Keratinocyte (primary cell): ENCODE data around the gene PEX5L. TPM values are rescaled to one million over a fixed set of nuclear protein-coding genes. Genes with fewer than 3 reads are reported as not detected.

Source experiments
- DNase-seq: peaks from one replicate; pipeline ENCODE4 v3.0.0-alpha.2; 2011; ENCODE audit warnings: low read depth, missing footprints, low spot score
- FAIRE-seq: peaks from 2 replicates; lab custom pipeline; 2011; peaks lifted over from hg19 to GRCh38; lab: Jason Lieb, UNC
- H2AFZ ChIP-seq: 2 replicates; pipeline ENCODE4 v1.6.0; 2012; ENCODE audit warnings: low read length, control low read depth, inconsistent platforms; ENCODE audit not compliant: control insufficient read depth
- H3K27ac ChIP-seq: 2 replicates; pipeline ENCODE4 v1.5.1; 2011; ENCODE audit warnings: low read length; ENCODE audit not compliant: control insufficient read depth, insufficient read depth
- H3K27me3 ChIP-seq: 3 replicates; pipeline ENCODE4 v1.6.0; 2011; ENCODE audit warnings: low read length; ENCODE audit not compliant: control insufficient read depth, insufficient read depth; ENCODE audit errors: extremely low read depth
- H3K36me3 ChIP-seq, 2 experiments: 2 replicates in 1 of 2; 3 replicates in 1 of 2; pipeline ENCODE4 v1.5.1; 2011; ENCODE audit warnings: low read length in 2 of 2, mild to moderate bottlenecking in 1 of 2; ENCODE audit not compliant: control insufficient read depth in 2 of 2, insufficient read depth in 2 of 2; ENCODE audit errors: extremely low read depth in 1 of 2
- H3K4me1 ChIP-seq: 3 replicates; pipeline ENCODE4 v1.5.1; 2011; ENCODE audit warnings: low read length; ENCODE audit not compliant: control insufficient read depth, insufficient read depth; ENCODE audit errors: extremely low read depth
- H3K4me2 ChIP-seq: 3 replicates; pipeline ENCODE4 v1.6.0; 2011; ENCODE audit warnings: low read depth, low read length; ENCODE audit not compliant: control insufficient read depth, insufficient read depth; ENCODE audit errors: extremely low read depth
- H3K4me3 ChIP-seq, 3 experiments: fragments of 200-600 bp in 1 of 3; sonication (generic) in 1 of 3; 2 replicates in 2 of 3; 3 replicates in 1 of 3; pipeline ENCODE4 v1.5.1; 2011 to 2016; ENCODE audit warnings: low read length in 3 of 3, mild to moderate bottlenecking in 3 of 3, control low read depth in 2 of 3, inconsistent platforms in 1 of 3, low read depth in 1 of 3, mixed read lengths in 1 of 3, mixed run types in 1 of 3, moderate library complexity in 1 of 3; ENCODE audit not compliant: control insufficient read depth in 2 of 3, insufficient read depth in 2 of 3; ENCODE audit errors: extremely low read depth in 1 of 3
- H3K79me2 ChIP-seq: 2 replicates; pipeline ENCODE4 v1.6.0; 2012; ENCODE audit warnings: low read length; ENCODE audit not compliant: control insufficient read depth, insufficient read depth
- H3K9ac ChIP-seq: 3 replicates; pipeline ENCODE4 v1.6.0; 2011; ENCODE audit warnings: low read length; ENCODE audit not compliant: control insufficient read depth, insufficient read depth; ENCODE audit errors: extremely low read depth
- H3K9me1 ChIP-seq: 3 replicates; pipeline ENCODE4 v1.6.0; 2011; ENCODE audit warnings: low read length; ENCODE audit not compliant: control insufficient read depth, insufficient read depth; ENCODE audit errors: extremely low read depth
- H3K9me3 ChIP-seq: 2 replicates; pipeline ENCODE4 v1.5.1; 2012; ENCODE audit warnings: low read depth, low read length; ENCODE audit not compliant: control insufficient read depth
- H4K20me1 ChIP-seq: 3 replicates; pipeline ENCODE4 v1.6.0; 2011; ENCODE audit warnings: low read length; ENCODE audit not compliant: control insufficient read depth, insufficient read depth; ENCODE audit errors: extremely low read depth
- EZH2 ChIP-seq: IDR thresholded peaks from one replicate; pipeline ENCODE4 v1.6.1; 2012; ENCODE audit warnings: inconsistent platforms, mild to moderate bottlenecking, low read length, moderate library complexity
- dilution Hi-C: fragments of 300-500 bp; cut with MboI; formaldehyde crosslinking; loops from one replicate; pipeline ENCODE4 v1.7.0; 2020; ENCODE audit warnings: low sequenced_read_pairs; ENCODE audit not compliant: extremely low pct_ligation_motif_present
- polyA plus RNA-seq, 5 experiments: library from polyadenylated mRNA; depleted of rRNA in 3 of 5; stranded (reverse) in 3 of 5; stranded (forward) in 1 of 5; unstranded in 1 of 5; fragments of >200 nt; gene quantifications; 1 replicate in 1 of 5; 2 replicates in 3 of 5; 3 replicates in 1 of 5; pipeline versions ENCODE4 v1.2.1 to v1.2.3, GENCODE V29; 2011 to 2012; ENCODE audit warnings: missing spikeins in 2 of 5, low read depth in 1 of 5, low replicate concordance in 1 of 5
- TF ChIP-seq, protein P1 (sequence below), 3 experiments: IDR thresholded peaks in 1 of 3; conservative IDR thresholded peaks in 1 of 3; optimal IDR thresholded peaks in 1 of 3; 2 replicates in 2 of 3; 3 replicates in 1 of 3; pipeline versions ENCODE3 to v1.5.1; 2011; ENCODE audit warnings: low read length in 3 of 3, mild to moderate bottlenecking in 3 of 3, moderate library complexity in 2 of 3, control low read depth in 1 of 3, inconsistent platforms in 1 of 3; ENCODE audit not compliant: insufficient read depth in 2 of 3; ENCODE audit errors: extremely low read depth in 1 of 3

The PEX5L gene
- polyA plus RNA-seq, 1 donor (not counting 4 experiments of a cell fraction or from before 2014, with no cell fraction given), result 0.92 TPM

DNA sequence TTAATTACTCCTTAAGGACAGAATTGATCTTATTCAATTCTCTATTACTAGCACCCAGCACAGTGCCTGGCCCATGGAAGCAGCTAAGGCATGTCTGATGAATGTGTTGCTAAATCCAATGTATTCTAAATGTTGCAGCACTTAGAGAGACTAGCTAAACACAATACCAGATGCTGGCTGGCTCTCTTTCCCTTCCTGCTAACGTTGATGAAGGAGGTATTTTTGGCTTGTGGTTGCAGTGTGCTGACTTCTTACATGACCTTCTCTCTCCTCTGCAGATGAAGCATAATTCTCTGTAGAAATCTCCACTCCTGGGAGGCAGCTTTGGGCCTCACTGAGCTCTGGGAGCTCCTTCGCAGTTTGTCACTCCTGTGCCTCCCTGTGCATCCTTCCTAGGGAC lies 183.6 kb downstream of the PEX5L start:
- no peaks in the 10 kb centered on the region for H3K4me1 ChIP-seq
- no peak for DNase-seq
- H3K27ac ChIP-seq, result no peak overlapping the region
- no peaks in the 10 kb centered on the region for H3K9me1 ChIP-seq
- dilution Hi-C loops, result no loop called here
- no peak overlapping the region for H3K4me3 ChIP-seq
- no peak overlapping the region for H3K9ac ChIP-seq
- no peaks in the 10 kb centered on the region for H3K9me3 ChIP-seq
- FAIRE-seq, result no peak
- no peak overlapping the region for H2AFZ ChIP-seq
- H4K20me1 ChIP-seq, result no peaks in the 10 kb centered on the region
- H3K36me3 ChIP-seq, result no peaks in the 10 kb centered on the region
- TF ChIP-seq, protein P1, sequence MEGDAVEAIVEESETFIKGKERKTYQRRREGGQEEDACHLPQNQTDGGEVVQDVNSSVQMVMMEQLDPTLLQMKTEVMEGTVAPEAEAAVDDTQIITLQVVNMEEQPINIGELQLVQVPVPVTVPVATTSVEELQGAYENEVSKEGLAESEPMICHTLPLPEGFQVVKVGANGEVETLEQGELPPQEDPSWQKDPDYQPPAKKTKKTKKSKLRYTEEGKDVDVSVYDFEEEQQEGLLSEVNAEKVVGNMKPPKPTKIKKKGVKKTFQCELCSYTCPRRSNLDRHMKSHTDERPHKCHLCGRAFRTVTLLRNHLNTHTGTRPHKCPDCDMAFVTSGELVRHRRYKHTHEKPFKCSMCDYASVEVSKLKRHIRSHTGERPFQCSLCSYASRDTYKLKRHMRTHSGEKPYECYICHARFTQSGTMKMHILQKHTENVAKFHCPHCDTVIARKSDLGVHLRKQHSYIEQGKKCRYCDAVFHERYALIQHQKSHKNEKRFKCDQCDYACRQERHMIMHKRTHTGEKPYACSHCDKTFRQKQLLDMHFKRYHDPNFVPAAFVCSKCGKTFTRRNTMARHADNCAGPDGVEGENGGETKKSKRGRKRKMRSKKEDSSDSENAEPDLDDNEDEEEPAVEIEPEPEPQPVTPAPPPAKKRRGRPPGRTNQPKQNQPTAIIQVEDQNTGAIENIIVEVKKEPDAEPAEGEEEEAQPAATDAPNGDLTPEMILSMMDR (optimal IDR thresholded peaks at IDR 0.05 in 1 of 3, IDR thresholded peaks at IDR 0.05 in 1 of 3, conservative IDR thresholded peaks at IDR 0.05 in 1 of 3; ENCODE audit: extremely low read depth in 1 of 3, insufficient read depth in 2 of 3, low read length in 3 of 3), result no peak
- TF ChIP-seq EZH2, result no peak
- H3K27me3 ChIP-seq, result no peaks in the 10 kb centered on the region
- H3K79me2 ChIP-seq, result no peaks in the 10 kb centered on the region
- H3K4me2 ChIP-seq, result no peak overlapping the region

DNA sequence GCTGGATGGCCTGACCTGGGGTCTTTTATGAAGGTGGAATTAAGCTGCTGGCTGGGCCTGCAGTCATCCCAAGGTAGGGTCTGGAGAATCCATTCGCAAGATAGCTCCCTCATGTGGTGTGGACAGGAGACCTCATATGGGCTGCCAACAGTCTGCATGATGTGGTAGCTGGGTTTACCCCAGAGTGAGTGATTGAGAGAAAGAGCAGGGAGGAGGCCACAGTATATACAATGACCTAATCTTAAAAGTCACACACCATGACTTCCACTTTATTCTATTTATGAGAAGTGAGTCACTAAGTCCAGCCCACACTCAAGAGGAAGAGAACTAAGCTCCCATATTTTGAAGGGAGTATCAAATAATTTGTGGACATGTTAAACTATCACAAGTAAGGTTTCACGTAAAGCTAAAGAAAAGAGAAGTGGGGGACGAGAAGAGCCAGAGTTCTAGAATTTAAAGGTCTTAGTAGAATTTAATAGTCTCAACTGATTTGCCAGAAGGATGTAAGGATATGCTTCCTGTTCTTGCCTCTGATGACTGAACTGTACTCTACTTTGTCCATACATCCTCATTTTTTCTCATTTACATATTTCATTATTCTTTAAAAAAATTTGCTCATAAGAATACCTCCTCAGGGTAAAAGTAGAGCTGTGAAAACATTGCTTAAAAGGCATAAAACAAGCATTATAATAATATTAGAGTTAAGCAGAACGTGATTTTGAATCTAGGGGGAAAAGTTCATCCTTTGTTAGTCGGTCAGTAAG lies 184.4 kb downstream of the PEX5L start:
- Histone ChIP-seq H3K9me3 (no peaks in the 10 kb centered on the region), H3K4me1 (no peaks in the 10 kb centered on the region), H3K27ac (no peak overlapping the region), H3K27me3 (no peaks in the 10 kb centered on the region), H4K20me1 (no peaks in the 10 kb centered on the region), H3K4me2 (no peak overlapping the region), H3K4me3 (no peak overlapping the region), H3K9me1 (no peaks in the 10 kb centered on the region), H3K79me2 (no peaks in the 10 kb centered on the region), H3K9ac (no peak overlapping the region), H2AFZ (no peak overlapping the region), H3K36me3 (no peaks in the 10 kb centered on the region)
- dilution Hi-C loops, result no loop called here
- DNase-seq (no peak), FAIRE-seq (no peak)
- TF ChIP-seq EZH2, result no peak
- TF ChIP-seq, protein P1 (optimal IDR thresholded peaks at IDR 0.05 in 1 of 3, IDR thresholded peaks at IDR 0.05 in 1 of 3, conservative IDR thresholded peaks at IDR 0.05 in 1 of 3; ENCODE audit: extremely low read depth in 1 of 3, insufficient read depth in 2 of 3, low read length in 3 of 3), result peak in 1 of 3 experiments; percentile 26
